MM.1S (cell line): ENCODE measurements around the gene LRRC75A.

Experiments used
- EZH2 ChIP-seq: fragments of 300-600 bp; sonication (generic); optimal IDR thresholded peaks from 2 replicates; pipeline ENCODE3; 2017; ENCODE audit warnings: low read depth, mild to moderate bottlenecking, antibody characterized with exemption, low read length, mixed read lengths
- EZH2phosphoT487 ChIP-seq: fragments of 300-600 bp; sonication (generic); IDR thresholded peaks from 2 replicates; pipeline ENCODE4 v1.6.1; 2018; ENCODE audit warnings: antibody characterized with exemption, low read length
- TF ChIP-seq, protein P1 (sequence below): fragments of 300-600 bp; sonication (generic); IDR thresholded peaks from 2 replicates; pipeline ENCODE4 v1.5.1; 2016; ENCODE audit warnings: antibody characterized with exemption, low read length, mixed read lengths

DNA sequence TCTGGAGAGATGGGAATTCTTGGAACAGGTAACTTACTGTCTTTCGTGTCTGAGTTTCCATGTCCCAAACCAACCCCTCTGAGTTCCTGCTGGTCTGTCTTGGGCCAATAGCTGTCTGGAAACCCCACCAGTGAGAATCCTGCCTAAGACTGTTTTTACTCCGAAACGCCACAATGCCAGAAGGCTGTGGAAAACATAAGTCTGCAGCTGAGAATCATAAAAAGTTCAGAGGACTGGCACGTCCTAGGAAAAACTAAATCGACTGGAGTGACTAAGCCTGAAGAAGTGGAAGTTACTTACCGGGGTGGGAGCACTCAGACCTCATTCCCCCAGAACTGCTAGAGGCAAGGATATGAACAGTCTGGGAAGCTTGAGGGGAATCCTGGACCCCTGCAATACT lies 13.3 kb downstream of the LRRC75A start:
- TF ChIP-seq, protein P1, sequence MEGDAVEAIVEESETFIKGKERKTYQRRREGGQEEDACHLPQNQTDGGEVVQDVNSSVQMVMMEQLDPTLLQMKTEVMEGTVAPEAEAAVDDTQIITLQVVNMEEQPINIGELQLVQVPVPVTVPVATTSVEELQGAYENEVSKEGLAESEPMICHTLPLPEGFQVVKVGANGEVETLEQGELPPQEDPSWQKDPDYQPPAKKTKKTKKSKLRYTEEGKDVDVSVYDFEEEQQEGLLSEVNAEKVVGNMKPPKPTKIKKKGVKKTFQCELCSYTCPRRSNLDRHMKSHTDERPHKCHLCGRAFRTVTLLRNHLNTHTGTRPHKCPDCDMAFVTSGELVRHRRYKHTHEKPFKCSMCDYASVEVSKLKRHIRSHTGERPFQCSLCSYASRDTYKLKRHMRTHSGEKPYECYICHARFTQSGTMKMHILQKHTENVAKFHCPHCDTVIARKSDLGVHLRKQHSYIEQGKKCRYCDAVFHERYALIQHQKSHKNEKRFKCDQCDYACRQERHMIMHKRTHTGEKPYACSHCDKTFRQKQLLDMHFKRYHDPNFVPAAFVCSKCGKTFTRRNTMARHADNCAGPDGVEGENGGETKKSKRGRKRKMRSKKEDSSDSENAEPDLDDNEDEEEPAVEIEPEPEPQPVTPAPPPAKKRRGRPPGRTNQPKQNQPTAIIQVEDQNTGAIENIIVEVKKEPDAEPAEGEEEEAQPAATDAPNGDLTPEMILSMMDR: no peak
- no peak for TF ChIP-seq EZH2
- TF ChIP-seq EZH2phosphoT487: no peak
